Effector CD4-positive, alpha-beta T cell (primary cell): ENCODE measurements around the gene EPAS1.

Experiments
- DNase-seq: peaks from one replicate; pipeline ENCODE4 v3.0.0-alpha.2; 2020
- total RNA-seq: gene quantifications from one replicate; lab custom pipeline; 2026; lab: John Stamatoyannopoulos, UW

The EPAS1 gene
- total RNA-seq: 3.8 reads per million, percentile 14 among the genes with 10 or more reads in this experiment

DNA sequence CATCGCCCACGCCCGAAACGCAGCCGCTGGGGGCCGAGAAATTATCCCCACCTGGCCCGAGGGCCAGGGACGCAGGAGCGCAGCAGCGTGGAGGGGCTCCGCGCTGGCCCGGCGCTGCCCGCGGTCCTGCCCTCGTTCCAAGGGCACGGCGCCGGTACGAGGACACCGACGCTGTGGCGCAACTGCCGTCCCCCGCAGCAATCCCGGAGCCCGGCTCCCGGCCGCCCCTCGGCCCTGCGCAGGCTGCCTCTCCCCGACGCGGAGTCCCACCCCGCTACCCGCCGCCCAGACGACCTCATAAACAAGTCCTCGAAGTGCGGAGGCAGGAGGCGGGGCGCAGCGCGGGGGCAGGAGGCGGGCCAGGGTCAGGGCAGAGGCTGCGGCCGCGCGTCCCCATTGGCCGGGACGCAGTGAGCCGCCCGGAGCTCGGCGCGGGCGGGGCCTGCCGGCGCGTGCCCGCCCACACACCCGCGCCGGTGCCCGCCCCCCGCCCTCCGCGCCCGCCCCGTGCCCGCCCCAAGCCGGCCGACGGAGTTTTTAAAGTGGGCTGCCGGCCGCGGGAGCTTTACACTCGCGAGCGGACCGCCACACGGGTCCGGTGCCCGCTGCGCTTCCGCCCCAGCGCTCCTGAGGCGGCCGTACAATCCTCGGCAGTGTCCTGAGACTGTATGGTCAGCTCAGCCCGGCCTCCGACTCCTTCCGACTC, at the start of gene EPAS1:
Gene EPAS1 (plus strand): TSS at position 568 of the 706 bp plus-strand sequence. CDS start 505 bp downstream, outside the sequence.
- DNase-seq: peak; percentile 75

DNA sequence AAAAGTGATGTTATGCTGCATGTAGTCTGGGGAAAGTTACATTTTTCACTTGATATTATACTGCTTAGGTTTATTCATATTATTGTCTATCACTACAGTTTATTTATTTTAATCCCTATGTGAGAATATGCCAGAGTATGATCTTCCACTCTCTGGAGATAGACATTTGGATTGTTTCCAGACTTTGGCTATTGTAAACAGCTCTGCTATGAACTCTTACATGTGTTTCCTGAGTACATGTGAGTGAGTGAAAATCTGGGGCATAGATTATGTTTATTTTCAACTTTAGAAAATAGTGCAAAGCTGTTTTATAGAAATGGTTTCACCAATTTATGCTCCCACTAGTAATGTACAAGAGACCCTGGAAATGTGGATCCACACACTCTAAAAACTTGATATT, 49.0 kb upstream of the EPAS1 start:
- DNase-seq: no peak

DNA sequence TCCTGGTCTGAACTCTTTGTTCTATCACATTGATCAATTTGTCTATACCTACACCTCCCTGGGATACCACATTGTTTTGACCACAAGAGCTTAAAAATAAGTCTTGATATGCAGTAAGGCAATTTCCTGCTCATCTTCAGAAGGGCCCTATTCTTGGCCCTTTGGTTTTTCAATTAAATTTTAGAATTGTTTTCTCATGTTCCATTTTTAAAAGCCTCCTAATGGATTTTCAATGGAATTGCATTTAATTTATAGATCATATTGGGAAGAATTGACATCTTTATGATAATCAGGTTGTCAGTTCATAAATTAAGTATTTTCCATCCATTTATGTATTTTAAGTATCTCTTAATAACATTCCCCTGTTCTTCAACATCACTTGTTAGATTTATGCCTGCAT, 47.6 kb upstream of the EPAS1 start:
- no peak for DNase-seq

GRCh38 chr2:46252891-46253659, 44.1 kb upstream of the EPAS1 start:
- DNase-seq: no peak

GRCh38 chr2:46254474-46254873, 42.7 kb upstream of the EPAS1 start:
- no peak for DNase-seq

- no peak for DNase-seq
These were observed 40.6 kb upstream of the EPAS1 start for GRCh38 chr2:46256563-46257142.

DNA sequence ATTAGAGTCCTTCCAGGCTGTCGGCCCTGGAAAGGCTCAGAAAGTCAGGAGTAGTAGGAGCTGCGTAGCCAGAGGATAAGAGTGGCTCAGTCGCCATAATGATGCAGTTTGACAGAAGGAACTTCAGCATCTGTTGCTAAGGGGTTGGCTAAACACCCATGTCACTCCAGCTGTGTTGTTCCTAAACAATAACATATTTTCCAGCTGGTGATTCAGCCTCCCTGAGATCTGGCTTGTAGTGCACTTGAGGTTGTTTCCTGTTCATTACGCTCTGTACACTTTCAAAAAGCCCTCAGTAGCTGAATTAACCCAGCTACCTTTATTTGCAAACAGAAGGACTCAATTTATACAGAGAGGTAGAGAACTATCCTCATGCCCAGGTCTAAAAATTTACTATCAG, 39.7 kb upstream of the EPAS1 start:
- no peak for DNase-seq

DNA sequence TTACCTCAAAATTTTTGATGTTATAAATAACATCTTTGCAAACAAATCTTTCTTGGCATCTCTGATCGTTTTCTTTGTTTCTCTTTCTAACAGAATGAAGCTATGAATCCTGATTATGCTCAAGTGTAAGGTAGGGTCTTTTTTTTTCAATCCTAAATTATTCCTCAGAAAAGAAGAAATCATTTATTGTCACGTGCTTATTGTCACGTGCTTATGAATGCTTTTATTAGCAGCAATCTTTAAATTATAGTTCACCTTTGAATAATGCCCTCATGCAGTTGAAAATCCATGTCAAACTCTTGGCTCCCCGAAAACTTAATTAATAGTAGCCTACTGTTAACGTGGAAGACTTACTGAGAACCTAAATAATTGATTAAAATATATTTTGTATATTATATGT, 39.2 kb upstream of the EPAS1 start:
- no peak for DNase-seq

- no peak for DNase-seq
These were observed 38.0 kb upstream of the EPAS1 start for GRCh38 chr2:46258937-46259776.

GRCh38 chr2:46259777-46260168, 37.4 kb upstream of the EPAS1 start:
- no peak for DNase-seq

GRCh38 chr2:46260305-46260704, 36.9 kb upstream of the EPAS1 start:
- DNase-seq: no peak

DNA sequence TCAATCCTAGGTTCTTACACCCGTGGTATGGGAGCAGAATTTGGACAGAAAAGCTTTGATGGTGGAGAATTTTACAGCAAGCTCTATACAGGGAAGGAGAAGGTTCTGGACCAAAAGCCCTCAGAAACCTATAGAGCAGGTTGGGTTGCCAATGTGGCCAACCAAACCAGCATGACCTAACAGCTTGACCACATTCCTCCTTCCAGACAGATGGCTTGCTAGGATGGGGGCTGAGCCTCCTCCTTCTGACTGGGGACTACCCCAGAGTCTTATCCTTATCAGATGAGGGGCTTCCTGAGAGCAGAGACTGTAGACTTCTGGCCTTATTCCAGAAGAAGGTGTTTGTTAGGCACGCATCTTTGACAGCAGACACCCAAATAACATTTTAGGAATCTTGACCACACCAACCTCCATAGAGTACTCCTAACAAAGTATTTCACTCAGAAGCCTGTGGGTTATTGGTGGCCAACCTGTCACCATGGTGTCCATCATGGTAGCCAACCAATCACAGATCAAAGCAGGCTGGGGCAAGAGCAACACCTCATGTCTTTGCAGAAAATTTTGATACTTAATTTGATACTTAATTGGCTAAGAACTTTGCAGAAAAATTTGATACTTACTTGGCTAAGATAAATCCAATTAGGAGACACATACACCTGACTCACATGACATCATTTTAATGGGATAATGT, 34.8 kb upstream of the EPAS1 start:
- no peak for DNase-seq

- DNase-seq: no peak
These were observed 33.9 kb upstream of the EPAS1 start for GRCh38 chr2:46263347-46263746.

DNA sequence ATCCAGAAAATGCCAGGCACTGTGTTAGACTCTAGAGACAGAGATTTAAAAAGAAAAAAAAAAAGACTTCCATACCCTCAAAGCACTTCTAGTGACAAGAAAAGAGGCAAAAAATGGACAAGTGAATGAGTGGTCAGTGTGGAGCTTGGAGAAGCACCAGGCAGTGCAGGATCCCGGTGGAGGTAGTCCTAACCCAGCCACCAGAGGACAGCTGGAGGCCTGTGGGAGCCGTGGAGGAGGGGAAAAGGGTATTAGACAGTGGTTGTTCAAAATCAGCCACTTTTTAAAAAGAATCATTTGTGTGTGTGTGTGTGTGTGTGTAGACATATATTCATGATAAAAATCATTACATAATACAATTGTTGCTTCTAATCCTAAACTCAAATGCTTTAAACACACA, 32.8 kb upstream of the EPAS1 start:
- DNase-seq: no peak

DNA sequence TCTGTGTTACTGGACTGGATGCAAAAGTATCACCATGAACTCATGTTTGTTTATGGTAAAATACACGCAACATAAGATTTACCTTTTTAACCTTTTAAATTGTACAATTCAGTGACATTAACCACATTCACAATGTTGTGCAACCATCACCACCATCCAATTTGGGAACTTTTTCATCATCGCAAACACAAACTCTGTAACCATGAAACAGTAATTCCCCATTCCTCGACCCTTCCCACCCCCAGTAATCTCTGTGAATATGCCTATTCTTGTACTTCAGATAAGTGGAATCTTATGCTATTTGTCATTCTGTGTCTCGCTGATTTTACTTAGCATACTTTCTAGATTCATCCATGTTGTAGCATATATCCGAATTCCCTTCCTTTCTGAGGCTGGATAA, 31.1 kb upstream of the EPAS1 start:
- DNase-seq: no peak

DNA sequence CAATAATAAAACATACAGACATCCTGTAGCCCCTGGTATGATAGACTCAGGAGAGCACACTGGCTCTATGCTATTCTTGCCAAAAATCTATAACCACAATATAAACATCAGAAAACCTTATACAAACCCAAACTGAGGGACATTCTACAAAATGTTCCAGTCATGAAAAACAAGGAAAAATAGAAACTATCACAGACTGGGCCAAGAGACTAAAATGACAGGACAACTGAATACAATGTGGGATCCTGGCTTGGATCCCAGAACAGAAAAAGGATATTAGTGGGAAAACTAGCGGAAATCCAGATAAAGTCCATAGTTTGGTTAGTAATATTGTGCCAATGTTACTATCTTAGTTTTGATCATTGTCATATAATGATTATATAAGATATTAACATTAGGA, 29.6 kb upstream of the EPAS1 start:
- DNase-seq: no peak

- no peak for DNase-seq
These were observed 29.0 kb upstream of the EPAS1 start for GRCh38 chr2:46268196-46268595.

GRCh38 chr2:46269001-46269400, 28.2 kb upstream of the EPAS1 start:
- DNase-seq: no peak

DNA sequence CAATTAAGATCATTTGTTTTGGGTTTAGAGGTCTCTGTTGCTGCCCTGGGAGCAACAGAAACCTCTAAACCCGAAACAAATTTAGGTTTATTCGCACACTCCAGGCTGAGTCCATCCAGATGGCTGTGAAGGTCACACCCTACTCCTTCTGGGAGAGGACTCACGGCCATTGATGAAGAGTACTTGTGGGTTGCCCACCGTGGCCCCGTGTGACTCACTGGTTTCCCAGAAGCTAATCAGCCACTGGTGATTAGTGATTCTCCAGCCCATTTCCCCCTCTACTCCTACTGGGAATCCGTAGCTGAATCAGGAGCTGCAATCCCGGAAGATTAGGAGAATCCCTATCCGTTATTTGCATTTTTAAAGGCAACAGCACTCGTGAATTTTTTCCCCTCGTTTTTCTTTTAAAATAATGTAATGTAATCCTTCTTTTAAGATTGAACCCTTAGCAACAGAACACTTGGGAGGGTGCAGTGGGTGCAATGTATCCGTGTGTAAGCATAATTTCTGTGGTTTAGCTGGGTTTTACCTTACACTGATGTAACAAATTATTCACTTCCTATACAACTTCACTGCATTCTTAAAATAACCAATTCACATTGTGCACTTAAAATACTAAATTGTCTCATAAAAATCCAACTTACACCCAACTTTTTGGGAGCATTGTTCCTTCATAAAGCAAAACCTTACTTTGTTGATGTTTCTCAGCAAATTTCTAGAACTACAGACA, 27.5 kb upstream of the EPAS1 start:
- no peak for DNase-seq

DNA sequence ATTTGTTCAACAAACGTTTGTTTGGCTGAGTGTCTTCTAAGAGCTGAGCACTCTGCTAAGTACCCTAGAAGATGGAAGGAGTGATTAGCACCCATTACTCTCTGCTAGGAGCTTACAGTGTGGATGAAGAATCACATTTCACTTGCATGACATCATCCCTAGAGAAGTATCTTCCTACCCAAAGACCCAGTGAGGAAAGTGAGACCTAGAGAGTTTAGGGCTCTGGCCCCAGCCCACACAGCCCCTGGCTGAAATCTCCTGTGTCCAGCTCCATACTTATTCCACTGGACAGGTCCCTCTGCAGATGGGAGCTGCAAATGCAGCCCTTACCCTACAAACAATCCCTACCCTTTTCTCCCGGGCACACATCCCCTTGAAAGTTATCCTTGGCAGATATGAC, 26.8 kb upstream of the EPAS1 start:
- no peak for DNase-seq

GRCh38 chr2:46273225-46273863, 23.9 kb upstream of the EPAS1 start:
- DNase-seq: no peak
